K562 (cell line): Measurements from ENCODE around the gene ATP6V1G2. TPM values are rescaled to one million over a fixed set of nuclear protein-coding genes. Genes with fewer than 3 reads are reported as not detected.

Source experiments
- ASH1L ChIP-seq: fragments of 450-650 bp; IDR thresholded peaks from 2 replicates; pipeline ENCODE4 v1.6.1; 2018; ENCODE audit warnings: borderline replicate concordance, mild to moderate bottlenecking, low read depth; ENCODE audit not compliant: partially characterized antibody
- ATF4 ChIP-seq: fragments of 450-650 bp; formaldehyde crosslinking; IDR thresholded peaks from 2 replicates; pipeline ENCODE4 v1.4.0; 2022; ENCODE audit warnings: mild to moderate bottlenecking, moderate library complexity
- BCOR ChIP-seq: fragments of 450-650 bp; IDR thresholded peaks from 2 replicates; pipeline ENCODE4 v1.6.1; 2016
- CC2D1A ChIP-seq: fragments of 450-650 bp; IDR thresholded peaks from 2 replicates; pipeline ENCODE4 v1.6.1; 2017; ENCODE audit warnings: mild to moderate bottlenecking
- DPF2 ChIP-seq: fragments of 450-650 bp; IDR thresholded peaks from 2 replicates; pipeline ENCODE4 v1.6.1; 2016
- EP300 ChIP-seq: IDR thresholded peaks from 2 replicates; pipeline ENCODE4 v1.6.1; 2012; ENCODE audit warnings: low read length, improper control_type of control experiment
- EZH2 ChIP-seq: IDR thresholded peaks from 2 replicates; pipeline ENCODE4 v1.6.1; 2012; ENCODE audit warnings: low read depth, mild to moderate bottlenecking, inconsistent platforms, low read length, borderline replicate concordance
- HDAC6 ChIP-seq: IDR thresholded peaks from 2 replicates; pipeline ENCODE4 v1.6.1; 2012; ENCODE audit warnings: low read depth, mild to moderate bottlenecking, control low read depth, inconsistent platforms, low read length, moderate library complexity
- HOMEZ ChIP-seq: fragments of 250-450 bp; sonication (Bioruptor Pico); IDR thresholded peaks from 2 replicates; pipeline ENCODE4 v1.4.0; 2020; ENCODE audit warnings: mild to moderate bottlenecking, moderate library complexity
- IFI16 ChIP-seq: fragments of 250-450 bp; sonication (Bioruptor Pico); IDR thresholded peaks from 2 replicates; pipeline ENCODE4 v2.1.2; 2022; ENCODE audit warnings: mild to moderate bottlenecking, inconsistent platforms
- KDM5B ChIP-seq: fragments of 200-600 bp; sonication (generic); IDR thresholded peaks from 2 replicates; pipeline ENCODE4 v1.6.1; 2012; ENCODE audit warnings: low read depth, mild to moderate bottlenecking, moderate library complexity, low read length, control low read depth, inconsistent platforms; ENCODE audit not compliant: insufficient replicate concordance
- MNT ChIP-seq, 2 experiments: fragments of 450-650 bp; conservative IDR thresholded peaks; 2 replicates each; pipeline ENCODE4 v1.6.1; 2017; ENCODE audit warnings: mild to moderate bottlenecking in 2 of 2, moderate library complexity in 2 of 2
- PHF21A ChIP-seq: fragments of 450-650 bp; IDR thresholded peaks from 2 replicates; pipeline ENCODE4 v1.6.1; 2017; ENCODE audit warnings: low read depth, borderline replicate concordance
- PHTF2 ChIP-seq: fragments of 250-450 bp; sonication (Bioruptor Pico); IDR thresholded peaks from 2 replicates; pipeline ENCODE4 v1.5.0; 2021; ENCODE audit warnings: mild to moderate bottlenecking
- RUNX1 ChIP-seq: sonication (generic); IDR thresholded peaks from 2 replicates; pipeline ENCODE4 v1.6.1; 2016; ENCODE audit warnings: antibody characterized with exemption, low read depth
- SRSF9 ChIP-seq: fragments of 200-400 bp; formaldehyde crosslinking; IDR thresholded peaks from 2 replicates; pipeline ENCODE4 v1.6.1; 2017; ENCODE audit warnings: low read depth, low read length, borderline replicate concordance
- TOE1 ChIP-seq, 2 experiments: fragments of 450-650 bp in 1 of 2; sonication (generic) in 1 of 2; formaldehyde crosslinking in 1 of 2; IDR thresholded peaks; 2 replicates each; pipeline versions ENCODE4 v1.7.1 to v1.8.0; 2016 to 2022; ENCODE audit warnings: borderline replicate concordance in 2 of 2, mild to moderate bottlenecking in 2 of 2, antibody characterized with exemption in 1 of 2, inconsistent platforms in 1 of 2, low read depth in 1 of 2, missing genetic modification reagents in 1 of 2, moderate library complexity in 1 of 2
- USF2 ChIP-seq: sonication (generic); formaldehyde crosslinking; IDR thresholded peaks from 2 replicates; pipeline ENCODE4 v1.5.0; 2020; ENCODE audit warnings: missing genetic modification reagents
- ZNF239 ChIP-seq: fragments of 250-450 bp; sonication (Bioruptor Pico); IDR thresholded peaks from 2 replicates; pipeline ENCODE4 v1.4.0; 2020; ENCODE audit warnings: mild to moderate bottlenecking
- ZNF282 ChIP-seq: sonication (generic); formaldehyde crosslinking; IDR thresholded peaks from 2 replicates; pipeline ENCODE4 v1.8.1; 2023; ENCODE audit warnings: missing genetic modification reagents
- ZNF354B ChIP-seq: fragments of 250-450 bp; sonication (Bioruptor Pico); IDR thresholded peaks from 2 replicates; pipeline ENCODE4 v1.4.0; 2020
- ZNF449 ChIP-seq: fragments of 250-450 bp; sonication (Bioruptor Pico); IDR thresholded peaks from 2 replicates; pipeline ENCODE4 v1.8.0; 2022; ENCODE audit warnings: moderate library complexity, mild to moderate bottlenecking, inconsistent platforms
- polyA plus RNA-seq, 8 experiments: library from polyadenylated mRNA; depleted of rRNA in 4 of 8; stranded (reverse) in 5 of 8; unstranded in 3 of 8; fragments of >200 nt; fragmentation: Nextera tagmentation in 2 of 8; fragmentation: Illumina TruSeq in 1 of 8; extraction: Ambion mirVana in 2 of 8; extraction: Trizol in 1 of 8; gene quantifications; 2 replicates each; pipeline versions ENCODE4 v1.2.1 to v1.2.3, GENCODE V29; 2011 to 2014; ENCODE audit warnings: inconsistent platforms in 1 of 8, missing spikeins in 1 of 8
- total RNA-seq, 7 experiments: library from RNA; depleted of rRNA in 6 of 7; stranded (reverse); fragments of >200 nt in 6 of 7; fragmentation: Illumina TruSeq in 2 of 7; extraction: Trizol in 2 of 7; gene quantifications; 2 replicates each; pipeline versions ENCODE4 v1.2.1 to v1.2.3, GENCODE V29; 2011 to 2021; ENCODE audit warnings: low replicate concordance in 1 of 7

Gene ATP6V1G2
- total and polyA plus RNA-seq, 9 of the 15 experiments (the other 6 are each of a cell fraction or from before 2014, with no cell fraction given): 0.14 to 1.5 (median 0.33) TPM

GRCh38 chr6:31558631-31559500 is 12.5 kb upstream of the ATP6V1G2 start (continued):
- no peak for TF ChIP-seq ZNF239
- peak; percentile 79 for TF ChIP-seq DPF2
- no peak for TF ChIP-seq RUNX1
- TF ChIP-seq SRSF9: no peak
- TF ChIP-seq HDAC6: no peak
- peak; percentile 28 for TF ChIP-seq EP300
- TF ChIP-seq ZNF449 (CRISPR knock-in tag): no peak
- no peak for TF ChIP-seq IFI16
- no peak for TF ChIP-seq ASH1L
- TF ChIP-seq USF2 (CRISPR knock-in tag): no peak
- TF ChIP-seq BCOR: no peak
- TF ChIP-seq ZNF354B (CRISPR knock-in tag): no peak
- peak; percentile 81 for TF ChIP-seq ATF4 (CRISPR knock-in tag)
- TF ChIP-seq TOE1 (IDR thresholded peaks at IDR 0.05; ENCODE audit: borderline replicate concordance): 0 out of 2 replicates have a peak, but pooled peaks have one; percentile 28
- no peak for TF ChIP-seq TOE1 (CRISPR knock-in tag; IDR thresholded peaks at IDR 0.05; ENCODE audit: borderline replicate concordance, low read depth)
- no peak for TF ChIP-seq PHTF2
- no peak for TF ChIP-seq KDM5B
- TF ChIP-seq PHF21A: no peak
- TF ChIP-seq ZNF282 (CRISPR knock-in tag): no peak
- TF ChIP-seq EZH2: no peak
- TF ChIP-seq CC2D1A: no peak
- TF ChIP-seq HOMEZ: no peak
- peak in 1 of 2 experiments; percentile 32; a peak in 1 of 4 replicates for TF ChIP-seq MNT (conservative IDR thresholded peaks at IDR 0.05)
